PC-9 (cell line): ENCODE data around the gene CABCOCO1. TPM values are rescaled to one million over a fixed set of nuclear protein-coding genes. Genes with fewer than 3 reads are reported as not detected.

ENCODE experiments used
- BruUV-seq: library from RNA; stranded (reverse); fragments of 400-500 nt; replicated peaks from 2 replicates; lab custom pipeline; 2021; lab: Mats Ljungman, UMichigan
- CTCF ChIA-PET: fragments of 300-600 bp; sonication (Branson Sonifier 250); formaldehyde crosslinking; loops from one replicate; lab custom pipeline; 2022; ENCODE audit warnings: antibody characterized with exemption; lab: Charles Lee
- POLR2A ChIA-PET: fragments of 300-600 bp; sonication (Branson Sonifier 250); formaldehyde crosslinking; loops from one replicate; lab custom pipeline; 2022; ENCODE audit warnings: antibody characterized with exemption; ENCODE audit not compliant: unreplicated experiment; lab: Charles Lee
- DNase-seq, 2 experiments: peaks; one replicate each; pipeline versions ENCODE4 v3.0.0 to v3.0.0-alpha.2; 2015 to 2022; ENCODE audit warnings: mixed read lengths in 1 of 2
- H2AFZ ChIP-seq: fragments of 200-600 bp; sonication (generic); 2 replicates; pipeline ENCODE4 v1.8.1; 2017; ENCODE audit warnings: antibody characterized with exemption
- H3F3A ChIP-seq: fragments of 200-600 bp; sonication (generic); 2 replicates; pipeline ENCODE4 v1.8.1; 2017; ENCODE audit warnings: antibody characterized with exemption, mild to moderate bottlenecking, low read depth; ENCODE audit not compliant: insufficient read depth
- H3K27ac ChIP-seq: fragments of 200-600 bp; sonication (generic); 2 replicates; pipeline ENCODE4 v1.6.1; 2016; ENCODE audit warnings: mixed run types
- H3K27me3 ChIP-seq: fragments of 200-600 bp; sonication (generic); 2 replicates; pipeline ENCODE4 v1.6.1; 2016; ENCODE audit warnings: low read depth, mixed run types; ENCODE audit not compliant: insufficient read depth
- H3K36me3 ChIP-seq: fragments of 200-600 bp; sonication (generic); 2 replicates; pipeline ENCODE4 v1.6.1; 2016; ENCODE audit warnings: low read depth, mixed run types
- H3K4me1 ChIP-seq: fragments of 200-600 bp; sonication (generic); replicated peaks from 2 replicates; pipeline ENCODE4 v1.6.1; 2016; ENCODE audit warnings: mixed run types; ENCODE audit not compliant: insufficient read depth
- H3K4me2 ChIP-seq: fragments of 200-600 bp; sonication (generic); 2 replicates; pipeline ENCODE4 v1.6.1; 2017; ENCODE audit warnings: mixed run types
- H3K4me3 ChIP-seq: fragments of 200-600 bp; sonication (generic); 2 replicates; pipeline ENCODE4 v1.6.1; 2016; ENCODE audit warnings: mixed run types
- H3K79me2 ChIP-seq: fragments of 200-600 bp; sonication (generic); 2 replicates; pipeline ENCODE4 v1.6.1; 2017; ENCODE audit warnings: low read depth, mixed run types
- H3K9me2 ChIP-seq: fragments of 200-600 bp; sonication (generic); 2 replicates; pipeline ENCODE4 v1.8.1; 2017; ENCODE audit warnings: mild to moderate bottlenecking; ENCODE audit not compliant: insufficient read depth
- H3K9me3 ChIP-seq: fragments of 200-600 bp; sonication (generic); 2 replicates; pipeline ENCODE4 v1.8.1; 2016; ENCODE audit warnings: low read depth; ENCODE audit not compliant: insufficient read depth
- H4K20me1 ChIP-seq: fragments of 200-600 bp; sonication (generic); 2 replicates; pipeline ENCODE4 v1.8.1; 2017; ENCODE audit not compliant: insufficient read depth
- CTCF ChIP-seq: fragments of 200-600 bp; sonication (generic); conservative IDR thresholded peaks from 2 replicates; pipeline ENCODE4 v1.6.1; 2017; ENCODE audit warnings: mixed run types, antibody characterized with exemption, mild to moderate bottlenecking, moderate library complexity
- EZH2 ChIP-seq: fragments of 200-600 bp; sonication (generic); IDR thresholded peaks from 2 replicates; pipeline ENCODE4 v1.8.0; 2017; ENCODE audit warnings: antibody characterized with exemption, low read depth
- intact Hi-C: fragments of 100-400 bp; cut with micrococcal nuclease; formaldehyde crosslinking; loops from one replicate; pipeline ENCODE4 v1.10.0; 2022; ENCODE audit not compliant: unreplicated experiment
- total RNA-seq: library from RNA; stranded (reverse); gene quantifications from 2 replicates; pipeline ENCODE4 v1.2.3, GENCODE V29; 2021

Gene CABCOCO1
- total RNA-seq, 1 experiment from 2014 or later, result not detected

- Histone ChIP-seq H3K27ac (no peak overlapping the region), H3K4me3 (no peak overlapping the region), H3K9me2 (no peaks in the 10 kb centered on the region), H3K9me3 (no peaks in the 10 kb centered on the region), H2AFZ (no peak overlapping the region), H3K4me1 (peaks cover 13% of the 10 kb centered on the region), H3F3A (no peaks in the 10 kb centered on the region), H3K4me2 (no peak overlapping the region), H4K20me1 (no peaks in the 10 kb centered on the region), H3K79me2 (no peaks in the 10 kb centered on the region), H3K36me3 (no peaks in the 10 kb centered on the region), H3K27me3 (no peaks in the 10 kb centered on the region)
- ChIA-PET CTCF (no interaction called here), POLR2A (no interaction called here)
- BruUV-seq, result no TSS peak
- DNase-seq, result no peak
- TF ChIP-seq CTCF, result no peak
- TF ChIP-seq EZH2, result no peak
- intact Hi-C loops, result loop anchor here (10.0 kb wide), 1 partner anchor 604 kb away; no protein-coding TSS in a partner anchor
Measured at GRCh38 chr10:61780732-61781131, 118.0 kb downstream of the CABCOCO1 start.

- no peak for TF ChIP-seq EZH2
- TF ChIP-seq CTCF, result no peak
- no peaks in the 10 kb centered on the region for H3F3A ChIP-seq
- no peaks in the 10 kb centered on the region for H3K9me3 ChIP-seq
- no TSS peak for BruUV-seq
- no peaks in the 10 kb centered on the region for H4K20me1 ChIP-seq
- intact Hi-C loops, result loop anchor here (10.0 kb wide), 1 partner anchor 603 kb away; no protein-coding TSS in a partner anchor
- no peaks in the 10 kb centered on the region for H3K27me3 ChIP-seq
- H2AFZ ChIP-seq, result no peak overlapping the region
- H3K36me3 ChIP-seq, result no peaks in the 10 kb centered on the region
- H3K4me1 ChIP-seq, result peaks cover 24% of the 10 kb centered on the region
- no peaks in the 10 kb centered on the region for H3K79me2 ChIP-seq
- H3K27ac ChIP-seq, result 0 out of 2 replicates have a peak overlapping the region, but pooled peaks have one; percentile 24
- no peaks in the 10 kb centered on the region for H3K9me2 ChIP-seq
- peak overlapping the region; percentile 31; the same call in 1 of the 2 replicates for H3K4me2 ChIP-seq
- ChIA-PET CTCF (no interaction called here), POLR2A (no interaction called here)
- DNase-seq, result peak in 1 of 2 experiments; percentile 64
- no peak overlapping the region for H3K4me3 ChIP-seq
Measured at GRCh38 chr10:61781969-61782403, 119.3 kb downstream of the CABCOCO1 start.

GRCh38 chr10:61784354-61785133 is 121.8 kb downstream of the CABCOCO1 start:
- H2AFZ ChIP-seq, result no peak overlapping the region
- peaks cover 3% of the 10 kb centered on the region; the same call in 1 of the 2 replicates for H3K9me3 ChIP-seq
- TF ChIP-seq EZH2, result no peak
- TF ChIP-seq CTCF, result no peak
- H3K79me2 ChIP-seq, result no peaks in the 10 kb centered on the region
- H3K4me1 ChIP-seq, result peaks cover 28% of the 10 kb centered on the region
- no TSS peak for BruUV-seq
- CTCF ChIA-PET, result no interaction called here
- intact Hi-C loops, result loop anchor here (5.0 to 10.0 kb wide), 2 partner anchors 53 to 600 kb away; no protein-coding TSS in a partner anchor
- H3K9me2 ChIP-seq, result no peaks in the 10 kb centered on the region
- DNase-seq, result no peak
- no peaks in the 10 kb centered on the region for H3F3A ChIP-seq
- H3K4me2 ChIP-seq, result no peak overlapping the region
- H4K20me1 ChIP-seq, result no peaks in the 10 kb centered on the region
- POLR2A ChIA-PET, result no interaction called here
- no peak overlapping the region for H3K4me3 ChIP-seq
- no peaks in the 10 kb centered on the region for H3K27me3 ChIP-seq
- no peaks in the 10 kb centered on the region for H3K36me3 ChIP-seq
- no peak overlapping the region for H3K27ac ChIP-seq
